Epidermal melanocyte (primary cell): ENCODE results near the gene NHP2.
A peak's percentile ranks its signal among the peaks of the same experiment; 100 is the strongest.

Experiments
- DNase-seq: peaks from one replicate; pipeline ENCODE4 v3.0.0; 2011; ENCODE audit warnings: low spot score; ENCODE audit not compliant: insufficient read length

The NHP2 gene

GRCh38 chr5:178176791-178177190 is 23.1 kb upstream of the NHP2 start:
- no peak for DNase-seq

GRCh38 chr5:178174456-178174855 is 20.8 kb upstream of the NHP2 start:
- DNase-seq, result no peak

GRCh38 chr5:178170455-178170854 is 16.8 kb upstream of the NHP2 start:
- no peak for DNase-seq

GRCh38 chr5:178165581-178165980 is 11.9 kb upstream of the NHP2 start:
- DNase-seq, result no peak

GRCh38 chr5:178163772-178164735 is 10.4 kb upstream of the NHP2 start:
- peak; percentile 84 for DNase-seq

- no peak for DNase-seq
These were observed 8.8 kb upstream of the NHP2 start for GRCh38 chr5:178162481-178162880.

- no peak for DNase-seq
These were observed 6.5 kb upstream of the NHP2 start for GRCh38 chr5:178160176-178160575.

GRCh38 chr5:178155065-178155464 is 1.4 kb upstream of the NHP2 start:
- DNase-seq, result no peak

GRCh38 chr5:178152491-178153444 is 917 bp downstream of the NHP2 start:
- no peak for DNase-seq

GRCh38 chr5:178150977-178151734 is 2.5 kb downstream of the NHP2 start:
- no peak for DNase-seq

- DNase-seq, result no peak
These were observed 4.3 kb downstream of the NHP2 start for GRCh38 chr5:178149199-178149932.

- DNase-seq, result no peak
These were observed 6.3 kb downstream of the NHP2 start for GRCh38 chr5:178147406-178147805.

GRCh38 chr5:178145965-178146820 is 7.5 kb downstream of the NHP2 start:
- no peak for DNase-seq

GRCh38 chr5:178143901-178144300 is 9.8 kb downstream of the NHP2 start:
- DNase-seq, result no peak

- DNase-seq, result no peak
These were observed 10.4 kb downstream of the NHP2 start for GRCh38 chr5:178143246-178143645.

GRCh38 chr5:178142642-178143041 is 11.0 kb downstream of the NHP2 start:
- no peak for DNase-seq

GRCh38 chr5:178141550-178141949 is 12.1 kb downstream of the NHP2 start:
- no peak for DNase-seq

GRCh38 chr5:178137991-178138390 is 15.7 kb downstream of the NHP2 start:
- no peak for DNase-seq

GRCh38 chr5:178136990-178137389 is 16.7 kb downstream of the NHP2 start:
- DNase-seq, result no peak
